ENCODE results near the gene TRIP11.

GRCh38 chr14:91961297-91962220, 78.3 kb downstream of the TRIP11 start:
- TF ChIP-seq POLR2AphosphoS5 (IDR thresholded peaks at IDR 0.05) (no peak), POLR2A (IDR thresholded peaks at IDR 0.05) (no peak), CTCF (IDR thresholded peaks at IDR 0.05 in 8 of 11, conservative IDR thresholded peaks at IDR 0.05 in 3 of 11) (no peak)

All from spleen (tissue), 7 donors.